IMR-90 (cell line): ENCODE measurements around the gene NUDT11. TPM values are rescaled to one million over a fixed set of nuclear protein-coding genes. Genes with fewer than 3 reads are reported as not detected.
"Not testable (repeated sequence)": the region's sequence is repeated elsewhere in the genome, so short reads cannot be mapped to it uniquely, and the experiment has no call there.

ENCODE experiments used
- ATAC-seq: fragments of 200-7000 bp; cut with Tn5 transposase; 2 replicates; pipeline ENCODE4 v1.9.1; 2020; ENCODE audit warnings: low read depth, mild to moderate bottlenecking, moderate library complexity
- BruUV-seq: library from RNA; stranded (reverse); fragments of 400-500 nt; replicated peaks from 2 replicates; lab custom pipeline; 2021; lab: Mats Ljungman, UMichigan
- CTCF ChIA-PET: fragments of 300-600 bp; formaldehyde crosslinking; extraction: SDS; loops from one replicate; lab custom pipeline; 2021; ENCODE audit warnings: antibody characterized with exemption; lab: Yijun Ruan, JAX
- POLR2A ChIA-PET: fragments of 300-600 bp; sonication (Branson Sonifier 250); formaldehyde crosslinking; loops from one replicate; lab custom pipeline; 2022; ENCODE audit warnings: antibody characterized with exemption; ENCODE audit not compliant: unreplicated experiment; lab: Charles Lee
- DNase-seq: peaks from one replicate; pipeline ENCODE4 v3.0.0; 2013
- H2AFZ ChIP-seq: replicated peaks from 2 replicates; pipeline ENCODE3; 2013; ENCODE audit warnings: low read length, mild to moderate bottlenecking; ENCODE audit not compliant: poor library complexity
- H2AK5ac ChIP-seq: 2 replicates; pipeline ENCODE4 v1.6.1; 2013; ENCODE audit warnings: low read depth, low read length, inconsistent platforms
- H2AK9ac ChIP-seq: replicated peaks from 2 replicates; pipeline ENCODE3; 2013; ENCODE audit warnings: mild to moderate bottlenecking, low read depth, low read length, moderate library complexity; ENCODE audit not compliant: poor library complexity
- H2BK120ac ChIP-seq: 2 replicates; pipeline ENCODE4 v1.6.1; 2013; ENCODE audit warnings: low read depth, low read length, inconsistent platforms
- H2BK15ac ChIP-seq: 3 replicates; pipeline ENCODE4 v1.6.1; 2013; ENCODE audit warnings: low read depth, low read length, inconsistent platforms
- H2BK20ac ChIP-seq: 2 replicates; pipeline ENCODE4 v1.6.1; 2013; ENCODE audit warnings: low read depth, mild to moderate bottlenecking, inconsistent platforms, low read length, moderate library complexity
- H2BK5ac ChIP-seq: 2 replicates; pipeline ENCODE4 v1.6.1; 2013; ENCODE audit warnings: mild to moderate bottlenecking, low read depth, low read length, inconsistent platforms; ENCODE audit not compliant: poor library complexity, severe bottlenecking
- H3K14ac ChIP-seq: replicated peaks from 2 replicates; pipeline ENCODE4 v1.6.1; 2013; ENCODE audit warnings: low read depth, low read length, inconsistent platforms
- H3K18ac ChIP-seq: 2 replicates; pipeline ENCODE4 v1.6.1; 2013; ENCODE audit warnings: low read depth, low read length, control low read depth
- H3K23ac ChIP-seq: 2 replicates; pipeline ENCODE4 v1.6.1; 2013; ENCODE audit warnings: low read depth, low read length, inconsistent platforms
- H3K27ac ChIP-seq: 2 replicates; pipeline ENCODE4 v1.5.1; 2013; ENCODE audit warnings: mild to moderate bottlenecking, control low read depth, low read length; ENCODE audit not compliant: insufficient read depth
- H3K27me3 ChIP-seq: 2 replicates; pipeline ENCODE4 v1.6.1; 2013; ENCODE audit warnings: low read length; ENCODE audit not compliant: control insufficient read depth, insufficient read depth
- H3K36me3 ChIP-seq: 2 replicates; pipeline ENCODE4 v1.6.1; 2013; ENCODE audit warnings: low read length, mixed read lengths; ENCODE audit not compliant: control insufficient read depth, insufficient read depth
- H3K4ac ChIP-seq: 2 replicates; pipeline ENCODE4 v1.6.1; 2013; ENCODE audit warnings: low read depth, low read length, inconsistent platforms
- H3K4me1 ChIP-seq: 2 replicates; pipeline ENCODE4 v1.6.1; 2013; ENCODE audit warnings: low read length, mixed read lengths; ENCODE audit not compliant: control insufficient read depth, insufficient read depth
- H3K4me2 ChIP-seq: 2 replicates; pipeline ENCODE4 v1.6.1; 2013; ENCODE audit warnings: low read depth, mild to moderate bottlenecking, control low read depth, low read length, moderate library complexity
- H3K4me3 ChIP-seq: 2 replicates; pipeline ENCODE4 v1.5.1; 2013; ENCODE audit warnings: low read depth, mild to moderate bottlenecking, control low read depth, low read length, moderate library complexity; ENCODE audit not compliant: insufficient read depth
- H3K56ac ChIP-seq: 2 replicates; pipeline ENCODE4 v1.6.1; 2013; ENCODE audit warnings: low read length, inconsistent platforms; ENCODE audit not compliant: insufficient read depth; ENCODE audit errors: extremely low read depth
- H3K79me1 ChIP-seq, 2 experiments: 2 replicates each; pipeline ENCODE4 v1.6.1; 2013; ENCODE audit warnings: low read length in 2 of 2, inconsistent platforms in 1 of 2, low read depth in 1 of 2
- H3K9ac ChIP-seq: 2 replicates; pipeline ENCODE4 v1.6.1; 2013; ENCODE audit warnings: low read depth, low read length, control low read depth
- H3K9me1 ChIP-seq: 2 replicates; pipeline ENCODE4 v1.6.1; 2013; ENCODE audit warnings: low read length, inconsistent platforms; ENCODE audit not compliant: insufficient read depth
- H3K9me3 ChIP-seq: 2 replicates; pipeline ENCODE4 v1.6.1; 2013; ENCODE audit warnings: low read length; ENCODE audit not compliant: control insufficient read depth, insufficient read depth
- H4K20me1 ChIP-seq: 2 replicates; pipeline ENCODE4 v1.6.1; 2013; ENCODE audit warnings: low read length, inconsistent platforms; ENCODE audit not compliant: insufficient read depth
- H4K5ac ChIP-seq: 2 replicates; pipeline ENCODE4 v1.6.1; 2013; ENCODE audit warnings: mild to moderate bottlenecking, low read depth, low read length, control low read depth
- H4K8ac ChIP-seq, 2 experiments: 2 replicates each; pipeline ENCODE4 v1.6.1; 2013; ENCODE audit warnings: low read depth in 2 of 2, low read length in 2 of 2, control low read depth in 1 of 2, inconsistent platforms in 1 of 2
- H4K91ac ChIP-seq: 2 replicates; pipeline ENCODE4 v1.6.1; 2013; ENCODE audit warnings: low read depth, low read length, inconsistent platforms; ENCODE audit not compliant: insufficient read depth
- CHD1 ChIP-seq: IDR thresholded peaks from 2 replicates; pipeline ENCODE4 v1.6.1; 2012; ENCODE audit warnings: low read depth, low read length, improper control_type of control experiment
- POLR2A ChIP-seq: IDR thresholded peaks from 2 replicates; pipeline ENCODE4 v1.6.1; 2012; ENCODE audit warnings: mild to moderate bottlenecking, low read depth, low read length
- WGBS, 2 experiments: methylation state at CpG; one replicate each; pipeline versions ENCODE4 v1.1.5 to v1.1.7; 2013; ENCODE audit warnings: missing lambda C conversion rate in 2 of 2; ENCODE audit not compliant: insufficient read length in 1 of 2; ENCODE audit errors: extremely low coverage in 2 of 2; 5-methylcytosine and 5-hydroxymethylcytosine counted together
- dilution Hi-C: fragments of 300-500 bp; cut with HindIII; formaldehyde crosslinking; loops from one replicate; pipeline ENCODE4 v1.14.3; 2018; ENCODE audit warnings: low sequenced_read_pairs; ENCODE audit not compliant: unreplicated experiment
- in situ Hi-C: fragments of 300-500 bp; cut with MboI; formaldehyde crosslinking; loops from 3 replicates; pipeline ENCODE4 v1.14.3; 2019; ENCODE audit warnings: low sequenced_read_pairs, inconsistent platforms, mixed read lengths
- intact Hi-C: fragments of 100-400 bp; cut with micrococcal nuclease; formaldehyde crosslinking; loops from 2 replicates; pipeline ENCODE4 v1.10.0; 2022
- polyA plus RNA-seq, 3 experiments: library from polyadenylated mRNA; depleted of rRNA; stranded (reverse); fragments of >200 nt; gene quantifications; 2 replicates each; pipeline ENCODE4 v1.2.3, GENCODE V29; 2012; ENCODE audit warnings: low replicate concordance in 1 of 3
- total RNA-seq: library from RNA; depleted of rRNA; stranded (reverse); fragments of >200 nt; gene quantifications from 2 replicates; pipeline ENCODE4 v1.2.3, GENCODE V29; 2012

The NUDT11 gene
- total and polyA plus RNA-seq, 2 of the 4 experiments (the other 2 are of a cell fraction): 12.6 to 13.8 TPM

GRCh38 chrX:51484616-51485015, 11.8 kb downstream of the NUDT11 start:
- Histone ChIP-seq H3K4ac (no peak overlapping the region), H4K20me1 (no peaks in the 10 kb centered on the region), H3K4me3 (no peak overlapping the region), H2AK9ac (no peak overlapping the region), H3K9ac (no peak overlapping the region), H2AFZ (no peak overlapping the region), H2BK15ac (no peak overlapping the region), H2BK5ac (no peak overlapping the region), H2BK120ac (no peak overlapping the region), H4K8ac (no peak overlapping the region), H3K36me3 (no peaks in the 10 kb centered on the region), H3K27me3 (no peaks in the 10 kb centered on the region), H3K14ac (no peak overlapping the region), H3K27ac (no peak overlapping the region), H3K4me1 (peaks cover 2% of the 10 kb centered on the region), H3K79me1 (no peaks in the 10 kb centered on the region), H4K5ac (no peak overlapping the region), H2AK5ac (no peak overlapping the region), H3K4me2 (no peak overlapping the region), H3K9me3 (no peaks in the 10 kb centered on the region), H2BK20ac (no peak overlapping the region), H3K18ac (no peak overlapping the region), H4K91ac (no peak overlapping the region), H3K56ac (no peak overlapping the region), H3K9me1 (no peaks in the 10 kb centered on the region), H3K23ac (no peak overlapping the region)
- POLR2A ChIA-PET: no interaction called here
- in situ Hi-C loops (no loop called here), dilution Hi-C loops (no loop called here), intact Hi-C loops (loop anchor here (5.0 kb wide), 1 partner anchor 778 kb away; no protein-coding TSS in a partner anchor)
- ATAC-seq (no peak), DNase-seq (no peak)
- TF ChIP-seq POLR2A (no peak), CHD1 (no peak)
- CTCF ChIA-PET: no interaction called here
- no CpG with 5 or more reads among the region's 6 CpGs for WGBS, 2 experiments
- no TSS peak for BruUV-seq

GRCh38 chrX:51482411-51482810, 14.0 kb downstream of the NUDT11 start:
- H3K4me1 ChIP-seq, H2AK9ac ChIP-seq, H3K18ac ChIP-seq, H3K4me3 ChIP-seq, H3K9me3 ChIP-seq, in situ Hi-C loops, H4K20me1 ChIP-seq, H2BK5ac ChIP-seq, H3K79me1 ChIP-seq, H3K14ac ChIP-seq, H2AK5ac ChIP-seq, BruUV-seq, CTCF ChIA-PET, H2AFZ ChIP-seq, H3K27me3 ChIP-seq, DNase-seq, H2BK20ac ChIP-seq, H3K4me2 ChIP-seq, H3K23ac ChIP-seq, H3K56ac ChIP-seq, H4K8ac ChIP-seq, H3K27ac ChIP-seq, H4K91ac ChIP-seq, H2BK15ac ChIP-seq, intact Hi-C loops, H3K9me1 ChIP-seq, POLR2A ChIA-PET, dilution Hi-C loops, H3K4ac ChIP-seq, H2BK120ac ChIP-seq, H4K5ac ChIP-seq, ATAC-seq, H3K9ac ChIP-seq, H3K36me3 ChIP-seq: not testable (repeated sequence)
- WGBS, 2 experiments: 88% methylated on average over 2 of the region's 5 CpGs; no CpG with 5 or more reads in 1 of the 2 experiments
